ENCODE results near the gene HGFAC.

Gene HGFAC

GRCh38 chr4:3437998-3438846 is 3.5 kb upstream of the HGFAC start:
- no peak for TF ChIP-seq EZH2 (IDR thresholded peaks at IDR 0.05)
- no peak for TF ChIP-seq FOXP2 (optimal IDR thresholded peaks at IDR 0.05; ENCODE audit: control extremely low read depth, extremely low read length, insufficient read depth)
- TF ChIP-seq POLR2AphosphoS5 (IDR thresholded peaks at IDR 0.05; ENCODE audit: borderline replicate concordance, low read depth, low read length), result no peak

GRCh38 chr4:3438847-3439180 is 3.0 kb upstream of the HGFAC start:
- no peaks in the 10 kb centered on the region for H3K36me3 ChIP-seq (ENCODE audit: insufficient read depth, low read length)
- no peak for TF ChIP-seq FOXP2 (optimal IDR thresholded peaks at IDR 0.05; ENCODE audit: control extremely low read depth, extremely low read length, insufficient read depth)
- TF ChIP-seq POLR2AphosphoS5 (IDR thresholded peaks at IDR 0.05; ENCODE audit: borderline replicate concordance, low read depth, low read length), result no peak
- TF ChIP-seq EZH2 (IDR thresholded peaks at IDR 0.05), result no peak
- H3K27ac ChIP-seq, result no peak overlapping the region

More at GRCh38 chr4:3437998-3438846, 3.5 kb upstream of the HGFAC start:
- no peak overlapping the region for H3K27ac ChIP-seq
- H3K36me3 ChIP-seq (ENCODE audit: insufficient read depth, low read length), result no peaks in the 10 kb centered on the region
- no peak overlapping the region for H3K4me3 ChIP-seq
- H3K9me3 ChIP-seq (ENCODE audit: low read depth, low read length), result no peaks in the 10 kb centered on the region
- no peak for DNase-seq (ENCODE audit: low read depth, low spot score)
- no peak overlapping the region for H3K9ac ChIP-seq (ENCODE audit: insufficient read length)

GRCh38 chr4:3439391-3439790 is 2.4 kb upstream of the HGFAC start:
- no peak for TF ChIP-seq POLR2AphosphoS5 (IDR thresholded peaks at IDR 0.05; ENCODE audit: borderline replicate concordance, low read depth, low read length)
- no peak for TF ChIP-seq FOXP2 (optimal IDR thresholded peaks at IDR 0.05; ENCODE audit: control extremely low read depth, extremely low read length, insufficient read depth)
- no peak for TF ChIP-seq EZH2 (IDR thresholded peaks at IDR 0.05)
- Histone ChIP-seq H3K9me3 (ENCODE audit: low read depth, low read length) (no peaks in the 10 kb centered on the region), H3K36me3 (ENCODE audit: insufficient read depth, low read length) (no peaks in the 10 kb centered on the region), H3K27ac (no peak overlapping the region), H3K9ac (ENCODE audit: insufficient read length) (no peak overlapping the region), H3K4me3 (no peak overlapping the region)
- DNase-seq (ENCODE audit: low read depth, low spot score), result no peak

More at GRCh38 chr4:3438847-3439180, 3.0 kb upstream of the HGFAC start:
- H3K9me3 ChIP-seq (ENCODE audit: low read depth, low read length), result no peaks in the 10 kb centered on the region
- no peak overlapping the region for H3K4me3 ChIP-seq
- no peak for DNase-seq (ENCODE audit: low read depth, low spot score)
- no peak overlapping the region for H3K9ac ChIP-seq (ENCODE audit: insufficient read length)

- no peak overlapping the region for H3K4me3 ChIP-seq
- H3K9ac ChIP-seq (ENCODE audit: insufficient read length), result no peak overlapping the region
- TF ChIP-seq EZH2 (IDR thresholded peaks at IDR 0.05) (no peak), POLR2AphosphoS5 (IDR thresholded peaks at IDR 0.05; ENCODE audit: borderline replicate concordance, low read depth, low read length) (no peak), FOXP2 (optimal IDR thresholded peaks at IDR 0.05; ENCODE audit: control extremely low read depth, extremely low read length, insufficient read depth) (no peak)
- H3K9me3 ChIP-seq (ENCODE audit: low read depth, low read length), result no peaks in the 10 kb centered on the region
- no peak overlapping the region for H3K27ac ChIP-seq
- DNase-seq (ENCODE audit: low read depth, low spot score), result no peak
- H3K36me3 ChIP-seq (ENCODE audit: insufficient read depth, low read length), result no peaks in the 10 kb centered on the region
Observed at GRCh38 chr4:3440011-3440410, 1.8 kb upstream of the HGFAC start.

GRCh38 chr4:3440979-3441500 is 728 bp upstream of the HGFAC start:
- no peak overlapping the region for H3K4me3 ChIP-seq
- H3K27ac ChIP-seq, result no peak overlapping the region
- no peak overlapping the region for H3K9ac ChIP-seq (ENCODE audit: insufficient read length)
- no peaks in the 10 kb centered on the region for H3K36me3 ChIP-seq (ENCODE audit: insufficient read depth, low read length)
- no peak for DNase-seq (ENCODE audit: low read depth, low spot score)
- H3K9me3 ChIP-seq (ENCODE audit: low read depth, low read length), result no peaks in the 10 kb centered on the region
- TF ChIP-seq POLR2AphosphoS5 (IDR thresholded peaks at IDR 0.05; ENCODE audit: borderline replicate concordance, low read depth, low read length), result no peak
- TF ChIP-seq EZH2 (IDR thresholded peaks at IDR 0.05), result no peak
- TF ChIP-seq FOXP2 (optimal IDR thresholded peaks at IDR 0.05; ENCODE audit: control extremely low read depth, extremely low read length, insufficient read depth), result no peak

GRCh38 chr4:3442460-3442958 is 741 bp downstream of the HGFAC start:
- Histone ChIP-seq H3K27ac (no peak overlapping the region), H3K9ac (ENCODE audit: insufficient read length) (no peak overlapping the region), H3K4me3 (no peak overlapping the region), H3K36me3 (ENCODE audit: insufficient read depth, low read length) (no peaks in the 10 kb centered on the region), H3K9me3 (ENCODE audit: low read depth, low read length) (no peaks in the 10 kb centered on the region)
- no peak for DNase-seq (ENCODE audit: low read depth, low spot score)
- no peak for TF ChIP-seq FOXP2 (optimal IDR thresholded peaks at IDR 0.05; ENCODE audit: control extremely low read depth, extremely low read length, insufficient read depth)

GRCh38 chr4:3442959-3443749 is 1.4 kb downstream of the HGFAC start:
- no peak for DNase-seq (ENCODE audit: low read depth, low spot score)
- no peak for TF ChIP-seq POLR2AphosphoS5 (IDR thresholded peaks at IDR 0.05; ENCODE audit: borderline replicate concordance, low read depth, low read length)
- TF ChIP-seq EZH2 (IDR thresholded peaks at IDR 0.05), result no peak
- no peak for TF ChIP-seq FOXP2 (optimal IDR thresholded peaks at IDR 0.05; ENCODE audit: control extremely low read depth, extremely low read length, insufficient read depth)
- H3K27ac ChIP-seq, result no peak overlapping the region
- no peak overlapping the region for H3K9ac ChIP-seq (ENCODE audit: insufficient read length)
- no peak overlapping the region for H3K4me3 ChIP-seq
- no peaks in the 10 kb centered on the region for H3K36me3 ChIP-seq (ENCODE audit: insufficient read depth, low read length)
- H3K9me3 ChIP-seq (ENCODE audit: low read depth, low read length), result no peaks in the 10 kb centered on the region

GRCh38 chr4:3443750-3444309 is 2.1 kb downstream of the HGFAC start:
- H3K36me3 ChIP-seq (ENCODE audit: insufficient read depth, low read length), result no peaks in the 10 kb centered on the region
- H3K4me3 ChIP-seq, result no peak overlapping the region
- H3K9ac ChIP-seq (ENCODE audit: insufficient read length), result no peak overlapping the region
- H3K27ac ChIP-seq, result no peak overlapping the region
- TF ChIP-seq FOXP2 (optimal IDR thresholded peaks at IDR 0.05; ENCODE audit: control extremely low read depth, extremely low read length, insufficient read depth) (no peak), POLR2AphosphoS5 (IDR thresholded peaks at IDR 0.05; ENCODE audit: borderline replicate concordance, low read depth, low read length) (no peak)
- DNase-seq (ENCODE audit: low read depth, low spot score), result no peak
- no peaks in the 10 kb centered on the region for H3K9me3 ChIP-seq (ENCODE audit: low read depth, low read length)

Measured in SK-N-MC (cell line).